Common myeloid progenitor, CD34-positive (primary cell): ENCODE measurements around the gene VPS41.
A peak's percentile ranks its signal among the peaks of the same experiment; 100 is the strongest.

Experiments
- CTCF ChIA-PET: fragments of 350-600 bp; sonication (Branson Sonifier 250); formaldehyde crosslinking; loops from one replicate; lab custom pipeline; 2021; ENCODE audit warnings: antibody characterized with exemption; lab: Charles Lee
- POLR2A ChIA-PET: fragments of 350-600 bp; sonication (Branson Sonifier 250); formaldehyde crosslinking; loops from one replicate; lab custom pipeline; 2021; ENCODE audit warnings: antibody characterized with exemption; lab: Charles Lee
- DNase-seq, 3 donors: peaks; one replicate each; pipeline versions ENCODE4 v3.0.0 to v3.0.0-alpha.2; 2013
- H3K27ac ChIP-seq, 2 experiments: 1 replicate in 1 of 2; 2 replicates in 1 of 2; pipeline ENCODE4 v1.7.0; 2013; ENCODE audit warnings: inconsistent platforms in 2 of 2, low read length in 2 of 2, mild to moderate bottlenecking in 2 of 2, low read depth in 1 of 2, moderate library complexity in 1 of 2; ENCODE audit not compliant: severe bottlenecking in 2 of 2, insufficient read depth in 1 of 2, poor library complexity in 1 of 2
- H3K27me3 ChIP-seq, 5 experiments: replicated peaks in 2 of 5; 1 replicate in 3 of 5; 2 replicates in 2 of 5; pipeline versions ENCODE4 v1.6.1 to v1.7.0; 2013; ENCODE audit warnings: low read length in 4 of 5, mild to moderate bottlenecking in 2 of 5, moderate library complexity in 2 of 5, inconsistent platforms in 1 of 5; ENCODE audit not compliant: insufficient read depth in 5 of 5, control insufficient read depth in 4 of 5
- H3K36me3 ChIP-seq, 4 experiments: 1 replicate in 2 of 4; 2 replicates in 2 of 4; pipeline versions ENCODE4 v1.6.1 to v1.7.0; 2013; ENCODE audit warnings: low read length in 3 of 4, control low read depth in 1 of 4, mild to moderate bottlenecking in 1 of 4; ENCODE audit not compliant: control insufficient read depth in 4 of 4, insufficient read depth in 4 of 4
- H3K4me1 ChIP-seq, 4 experiments: 1 replicate in 3 of 4; 2 replicates in 1 of 4; pipeline versions ENCODE4 v1.6.1 to v1.7.1; 2013; ENCODE audit warnings: low read length in 3 of 4, mild to moderate bottlenecking in 3 of 4, control low read depth in 1 of 4, inconsistent platforms in 1 of 4, moderate library complexity in 1 of 4; ENCODE audit not compliant: control insufficient read depth in 4 of 4, insufficient read depth in 4 of 4; ENCODE audit errors: control extremely low read depth in 1 of 4
- H3K4me3 ChIP-seq, 7 experiments: 1 replicate in 4 of 7; 2 replicates in 3 of 7; pipeline versions ENCODE4 v1.5.1 to v1.7.0; 2013; ENCODE audit warnings: mild to moderate bottlenecking in 7 of 7, low read length in 6 of 7, moderate library complexity in 6 of 7, inconsistent platforms in 2 of 7, low read depth in 2 of 7, control low read depth in 1 of 7; ENCODE audit not compliant: insufficient read depth in 4 of 7, control insufficient read depth in 1 of 7; ENCODE audit errors: extremely low read depth in 1 of 7
- H3K9me3 ChIP-seq, 5 experiments: 1 replicate in 4 of 5; 2 replicates in 1 of 5; pipeline versions ENCODE4 v1.6.1 to v1.7.1; 2013; ENCODE audit warnings: low read length in 4 of 5, mild to moderate bottlenecking in 2 of 5, inconsistent platforms in 1 of 5, low read depth in 1 of 5, moderate library complexity in 1 of 5; ENCODE audit not compliant: control insufficient read depth in 4 of 5, insufficient read depth in 2 of 5; ENCODE audit errors: control extremely low read depth in 1 of 5
- WGBS: methylation state at CpG from one replicate; pipeline ENCODE4 v1.1.5; 2013; ENCODE audit not compliant: insufficient coverage; 5-methylcytosine and 5-hydroxymethylcytosine counted together

VPS41 gene

DNA sequence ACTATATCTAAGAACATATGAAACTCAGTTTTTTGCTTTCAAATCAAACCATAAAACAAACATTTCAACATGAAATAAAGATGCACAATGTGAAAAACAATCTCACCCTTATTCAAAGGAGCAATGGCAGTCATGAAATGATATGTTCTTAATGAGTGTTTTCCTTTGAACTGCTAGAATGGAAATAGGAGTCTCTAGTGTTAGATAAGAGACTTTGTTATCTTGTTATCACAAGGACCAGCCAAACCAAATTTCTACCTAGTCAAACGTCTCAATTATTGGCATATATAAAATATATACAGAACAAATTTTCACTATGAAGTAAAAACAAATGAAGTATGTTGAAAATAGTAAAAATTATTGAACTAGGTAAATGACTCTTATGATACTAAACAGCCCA lies 1.2 kb downstream of the VPS41 start:
- no CpG with 5 or more reads among the region's 1 CpG for WGBS
- no peak for DNase-seq
- ChIA-PET CTCF (interaction anchor here (0.6 kb wide), 1 partner anchor 1767 kb away, joined by 3 read pairs; no protein-coding TSS in a partner anchor), POLR2A (no interaction called here)
- H3K27me3 ChIP-seq = no peaks in the 10 kb centered on the region
- peak overlapping the region in 5 of 7 experiments; percentile 80 to 96 (median 93) for H3K4me3 ChIP-seq
- H3K9me3 ChIP-seq = no peaks in the 10 kb centered on the region
- H3K36me3 ChIP-seq = peaks cover 0 to 2% (median 0%) of the 10 kb centered on the region in 4 experiments
- no peak overlapping the region for H3K27ac ChIP-seq
- peaks cover 6 to 18% (median 12%) of the 10 kb centered on the region in 4 experiments for H3K4me1 ChIP-seq

DNA sequence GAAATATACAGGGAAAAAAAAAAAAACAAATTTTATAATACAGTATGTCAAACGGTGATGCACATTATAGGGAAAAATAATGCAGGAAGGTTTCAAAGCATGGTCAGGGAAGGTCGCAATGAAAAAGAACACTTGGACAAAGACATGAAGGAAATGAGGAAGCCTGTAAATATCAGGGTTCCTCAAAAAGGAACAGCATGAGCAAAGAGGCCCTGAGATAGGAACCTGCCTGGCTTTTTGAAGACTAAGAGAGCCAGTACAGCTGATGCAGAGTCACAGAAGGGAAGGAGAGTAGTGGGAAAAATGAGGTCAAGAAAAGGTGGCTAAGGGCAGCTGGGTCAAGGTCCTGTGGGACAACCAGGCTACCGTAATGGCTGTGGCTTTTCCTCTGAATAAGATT lies 1.9 kb downstream of the VPS41 start:
- Histone ChIP-seq H3K27me3 (no peaks in the 10 kb centered on the region), H3K27ac (no peak overlapping the region), H3K9me3 (no peaks in the 10 kb centered on the region), H3K4me3 (peak overlapping the region in 1 of 7 experiments; percentile 19), H3K36me3 (peaks cover 0 to 2% (median 0%) of the 10 kb centered on the region in 4 experiments), H3K4me1 (peaks cover 6 to 22% (median 12%) of the 10 kb centered on the region in 4 experiments)
- 67% methylated on average over 3 of the region's 3 CpGs for WGBS
- ChIA-PET CTCF (interaction anchor here (0.6 kb wide), 1 partner anchor 1767 kb away, joined by 3 read pairs; no protein-coding TSS in a partner anchor), POLR2A (no interaction called here)
- peak in 2 of 3 donors; percentile 14 to 29 for DNase-seq

DNA sequence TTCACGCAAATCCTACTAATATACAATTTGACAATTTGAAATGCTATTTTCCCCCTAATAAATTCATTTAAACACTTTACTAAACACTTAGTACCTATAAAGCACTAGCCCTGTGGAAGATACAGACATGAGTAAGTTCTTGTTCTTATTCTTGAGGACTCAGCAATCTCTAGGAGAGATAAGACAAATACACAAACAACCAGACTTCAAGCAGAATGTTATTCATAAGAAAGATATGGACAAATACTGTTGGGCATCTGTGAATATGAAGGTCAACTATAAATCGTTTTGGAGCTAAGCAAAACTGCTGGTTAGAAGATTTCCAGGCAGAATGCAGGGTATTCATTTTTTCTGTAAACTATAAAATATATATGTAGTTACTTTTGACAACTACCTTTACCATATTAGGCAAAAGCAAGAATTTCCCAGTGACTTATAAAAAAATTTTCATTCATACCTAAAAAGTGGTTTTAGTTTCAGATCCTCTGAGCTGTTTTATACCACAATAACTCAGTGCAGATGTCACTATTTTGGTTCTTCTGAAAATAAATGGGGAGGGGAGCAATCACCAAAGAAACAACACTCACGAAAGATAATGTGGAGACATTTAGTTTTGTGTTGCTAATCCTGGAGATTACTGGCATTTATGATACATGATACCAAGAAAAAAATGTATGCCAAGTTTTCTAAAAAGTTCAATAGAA lies 3.8 kb downstream of the VPS41 start:
- H3K36me3 ChIP-seq = peaks cover 0 to 2% (median 0%) of the 10 kb centered on the region in 4 experiments
- no peak overlapping the region for H3K27ac ChIP-seq
- no peaks in the 10 kb centered on the region for H3K9me3 ChIP-seq
- no peak for DNase-seq
- no peaks in the 10 kb centered on the region for H3K27me3 ChIP-seq
- ChIA-PET CTCF (no interaction called here), POLR2A (interaction anchor here (0.6 kb wide), 2 partner anchors 14 to 61 kb away, joined by 3 to 7 read pairs; no protein-coding TSS in a partner anchor)
- peaks cover 6 to 22% (median 12%) of the 10 kb centered on the region in 4 experiments for H3K4me1 ChIP-seq
- no peak overlapping the region for H3K4me3 ChIP-seq
- no CpG with 5 or more reads among the region's 3 CpGs for WGBS

DNA sequence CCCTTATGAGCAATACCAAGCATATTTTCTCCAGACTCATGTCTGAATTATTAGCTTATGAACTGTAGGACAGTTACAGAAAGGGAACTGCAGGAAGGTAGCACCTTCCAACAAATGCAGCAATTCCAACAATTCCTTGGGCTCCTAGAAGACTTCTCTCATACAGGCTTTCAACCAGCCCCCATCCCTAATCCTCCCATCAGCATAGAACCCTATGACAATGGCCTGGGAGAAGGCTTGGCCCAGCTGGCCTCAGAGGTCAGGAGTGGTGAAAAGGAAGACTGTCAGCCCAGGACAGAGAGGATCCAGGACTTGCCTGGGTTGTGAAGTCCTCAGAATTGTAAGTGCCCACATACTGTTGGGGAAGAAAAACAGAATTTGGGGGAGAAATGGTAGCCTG lies 5.9 kb downstream of the VPS41 start:
- CTCF ChIA-PET = no interaction called here
- DNase-seq = no peak
- Histone ChIP-seq H3K27me3 (no peaks in the 10 kb centered on the region), H3K9me3 (no peaks in the 10 kb centered on the region), H3K4me1 (peaks cover 3 to 16% (median 7%) of the 10 kb centered on the region in 4 experiments), H3K36me3 (peaks cover 0 to 6% (median under 1%) of the 10 kb centered on the region in 4 experiments), H3K4me3 (no peak overlapping the region), H3K27ac (no peak overlapping the region)
- POLR2A ChIA-PET = no interaction called here

DNA sequence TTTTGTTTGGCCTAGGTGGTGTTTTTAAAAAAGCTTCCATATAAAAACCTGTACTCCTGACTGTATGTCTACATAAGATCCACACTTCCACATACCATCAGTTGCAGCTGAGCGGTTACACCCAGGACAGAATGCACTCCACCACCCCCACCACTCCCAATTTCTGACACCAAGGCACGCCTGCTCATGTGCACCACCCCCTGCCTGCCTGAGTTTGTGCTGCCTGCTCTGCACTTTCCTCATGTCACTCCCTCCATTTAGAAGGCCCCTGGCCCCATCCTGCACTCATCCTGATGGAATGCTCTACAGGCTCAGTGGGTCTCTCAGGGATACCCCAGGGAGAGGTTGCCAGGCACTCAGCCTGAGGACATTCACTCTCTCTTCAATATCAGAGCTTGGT lies 6.5 kb downstream of the VPS41 start:
- ChIA-PET CTCF (no interaction called here), POLR2A (no interaction called here)
- no peaks in the 10 kb centered on the region for H3K27me3 ChIP-seq
- H3K9me3 ChIP-seq = no peaks in the 10 kb centered on the region
- no peak overlapping the region for H3K27ac ChIP-seq
- 97% methylated on average over 2 of the region's 2 CpGs for WGBS
- DNase-seq = no peak
- H3K36me3 ChIP-seq = peaks cover 3 to 5% (median 4%) of the 10 kb centered on the region in 4 experiments
- peaks cover 3 to 10% (median 3%) of the 10 kb centered on the region in 4 experiments for H3K4me1 ChIP-seq
- no peak overlapping the region for H3K4me3 ChIP-seq

DNA sequence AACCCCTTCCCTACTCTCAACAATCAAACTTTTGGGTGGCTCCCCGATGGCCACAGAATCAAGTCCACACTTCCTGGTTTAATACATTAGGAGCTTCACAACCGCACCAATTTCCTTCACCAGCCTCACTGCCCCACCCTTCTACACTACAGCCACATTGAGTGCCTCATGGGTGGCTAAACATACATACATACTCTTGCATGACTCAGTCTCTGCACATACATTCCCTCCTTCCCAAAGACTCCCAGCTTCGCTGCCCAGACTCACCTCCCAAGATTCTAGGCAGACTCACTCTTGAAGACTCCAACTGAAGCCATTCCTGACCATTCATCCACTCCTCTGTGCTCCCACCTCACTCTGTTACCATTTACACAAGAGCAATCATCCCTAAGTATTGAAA lies 15.9 kb downstream of the VPS41 start:
- no peak overlapping the region for H3K4me3 ChIP-seq
- H3K27ac ChIP-seq = no peak overlapping the region
- DNase-seq = no peak
- peaks cover 0 to 12% (median 7%) of the 10 kb centered on the region in 5 experiments for H3K9me3 ChIP-seq
- H3K36me3 ChIP-seq = peaks cover 6 to 39% (median 27%) of the 10 kb centered on the region in 4 experiments
- POLR2A ChIA-PET = no interaction called here
- no peaks in the 10 kb centered on the region for H3K27me3 ChIP-seq
- CTCF ChIA-PET = no interaction called here
- WGBS = 100% methylated on average over 3 of the region's 3 CpGs
- no peaks in the 10 kb centered on the region for H3K4me1 ChIP-seq

DNA sequence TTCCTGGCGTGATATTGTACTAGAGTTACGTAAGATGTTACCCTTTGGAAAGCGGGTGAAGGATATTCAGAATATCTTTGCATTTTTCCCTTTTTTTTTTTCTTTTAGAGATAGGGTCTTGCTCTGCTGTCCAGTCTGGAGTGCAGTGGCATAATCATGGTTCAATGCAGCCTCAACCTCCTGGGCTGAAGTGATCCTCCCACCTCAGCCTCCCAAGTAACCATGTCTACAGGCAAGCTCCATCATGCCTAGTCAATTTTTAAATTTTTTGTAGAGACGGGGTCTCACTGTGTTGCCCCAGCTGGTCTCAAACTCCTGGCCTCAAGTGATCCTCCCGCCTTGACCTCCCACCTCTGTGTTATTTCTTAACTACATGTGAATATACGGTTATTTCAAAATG lies 18.4 kb downstream of the VPS41 start:
- ChIA-PET POLR2A (no interaction called here), CTCF (no interaction called here)
- WGBS = 50% methylated on average over 2 of the region's 6 CpGs
- Histone ChIP-seq H3K27me3 (no peaks in the 10 kb centered on the region), H3K27ac (no peak overlapping the region), H3K9me3 (peaks cover 0 to 21% (median 9%) of the 10 kb centered on the region in 5 experiments), H3K4me1 (no peaks in the 10 kb centered on the region), H3K36me3 (peaks cover 6 to 35% (median 20%) of the 10 kb centered on the region in 4 experiments), H3K4me3 (no peak overlapping the region)
- DNase-seq = no peak
